AG10803 (cell line): Measurements from ENCODE around the gene ST6GALNAC6.

ENCODE experiments used
- DNase-seq: peaks from one replicate; pipeline ENCODE4 v3.0.0; 2010; ENCODE audit warnings: low read depth
- H3K4me3 ChIP-seq: 2 replicates; pipeline ENCODE4 v1.5.1; 2011; ENCODE audit warnings: mild to moderate bottlenecking, low read length, control low read depth
- CTCF ChIP-seq: conservative IDR thresholded peaks from 2 replicates; pipeline ENCODE4 v1.5.1; 2011; ENCODE audit warnings: mild to moderate bottlenecking, low read length, control low read depth, inconsistent platforms

The ST6GALNAC6 gene

GRCh38 chr9:127915325-127915752 lies 15.9 kb upstream of the ST6GALNAC6 start:
- no peak for TF ChIP-seq CTCF
- no peak overlapping the region; the same call in 1 of the 2 replicates for H3K4me3 ChIP-seq
- DNase-seq: no peak

DNA sequence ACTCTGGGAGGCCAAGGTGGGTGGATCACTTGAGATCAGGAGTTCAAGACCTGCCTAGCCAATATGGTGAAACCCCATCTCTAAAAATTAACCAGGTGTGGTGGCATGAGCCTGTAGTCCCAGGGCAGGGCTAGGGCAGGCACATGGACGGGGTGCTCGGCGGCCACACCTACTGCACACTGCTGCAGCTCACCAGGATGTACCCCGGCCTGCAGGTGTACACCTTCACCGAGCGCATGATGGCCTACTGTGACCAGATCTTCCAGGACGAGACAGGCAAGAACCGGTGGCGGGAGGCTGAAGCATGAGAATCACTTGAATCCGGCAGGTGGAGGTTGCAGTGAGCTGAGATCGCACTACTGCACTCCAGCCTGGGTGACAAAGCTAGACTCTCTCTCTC lies 14.3 kb upstream of the ST6GALNAC6 start:
- no peak for TF ChIP-seq CTCF
- H3K4me3 ChIP-seq: no peak overlapping the region
- DNase-seq: no peak

DNA sequence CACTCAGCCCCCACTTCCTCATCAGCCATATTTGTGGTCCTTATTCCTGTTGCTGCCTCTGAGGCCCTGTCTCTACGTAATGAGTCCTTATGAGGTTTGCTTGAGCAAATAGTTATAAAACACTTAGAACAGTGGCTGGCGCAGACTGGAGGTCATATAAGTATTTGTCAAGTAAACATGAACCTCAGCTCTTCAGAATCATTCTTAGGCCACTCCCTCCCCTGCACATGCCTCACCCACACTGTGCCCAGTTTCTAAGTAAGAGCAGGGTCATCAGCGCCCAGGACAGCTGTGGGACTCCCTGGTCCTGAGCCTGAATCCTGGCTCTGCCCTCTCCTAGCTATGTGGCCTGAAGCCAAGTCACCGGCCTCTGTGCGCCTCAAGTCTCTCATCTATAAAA lies 13.5 kb upstream of the ST6GALNAC6 start:
- TF ChIP-seq CTCF: no peak
- DNase-seq: no peak
- no peak overlapping the region for H3K4me3 ChIP-seq

DNA sequence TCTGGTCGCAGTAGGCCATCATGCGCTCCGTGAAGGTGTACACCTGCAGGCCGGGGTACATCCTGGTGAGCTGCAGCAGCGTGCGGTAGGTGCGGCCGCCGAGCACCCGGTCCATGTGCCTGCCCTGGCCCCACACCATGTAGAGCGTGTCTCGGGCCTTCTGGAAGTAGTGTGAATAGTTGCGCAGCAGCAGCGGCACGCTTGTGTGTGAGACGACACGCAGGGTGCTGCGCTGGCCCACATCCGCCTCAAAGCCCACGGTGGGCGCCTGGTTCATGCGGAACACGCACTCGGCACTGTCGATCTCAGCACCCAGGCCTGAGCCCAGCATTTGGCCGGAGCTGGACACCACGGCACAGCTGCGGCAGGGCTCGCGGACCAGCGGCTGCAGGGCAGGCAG lies 12.9 kb upstream of the ST6GALNAC6 start:
- no peak for TF ChIP-seq CTCF
- no peak for DNase-seq
- H3K4me3 ChIP-seq: no peak overlapping the region

DNA sequence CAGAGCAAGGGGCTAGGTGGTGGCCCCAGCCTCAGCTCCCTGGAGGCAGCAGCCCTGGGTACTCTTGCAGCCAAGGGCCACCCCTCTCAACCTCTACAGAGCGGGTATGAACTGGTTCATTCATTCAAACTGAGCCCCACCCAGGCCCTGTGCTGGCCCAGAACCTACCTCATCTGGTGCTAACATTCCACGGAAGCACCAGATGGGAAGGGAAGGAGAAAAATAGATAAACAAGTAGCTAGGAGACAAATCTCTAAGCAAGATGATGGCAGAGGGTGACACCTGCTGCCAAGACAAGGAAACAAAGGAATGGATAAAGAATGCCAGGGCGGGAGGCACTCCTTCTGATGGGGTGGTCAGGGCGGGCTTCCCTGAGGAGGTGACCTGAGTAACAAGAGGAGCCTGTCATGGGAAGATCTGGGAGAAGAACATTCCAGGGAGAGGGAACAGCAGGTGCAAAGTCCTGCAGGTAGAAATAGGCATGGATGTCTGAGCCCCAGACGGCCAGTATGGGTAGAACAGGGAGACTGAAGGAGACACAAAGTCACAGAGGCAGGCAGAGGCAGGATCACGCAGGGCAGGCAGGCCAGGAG lies 11.3 kb upstream of the ST6GALNAC6 start:
- peak; percentile 83 for DNase-seq
- peak; percentile 50 for TF ChIP-seq CTCF
- no peak overlapping the region for H3K4me3 ChIP-seq

GRCh38 chr9:127909839-127910273 lies 10.5 kb upstream of the ST6GALNAC6 start:
- TF ChIP-seq CTCF: no peak
- no peak for DNase-seq
- H3K4me3 ChIP-seq: no peak overlapping the region

- no peak for TF ChIP-seq CTCF
- H3K4me3 ChIP-seq: no peak overlapping the region
- no peak for DNase-seq
Measured at GRCh38 chr9:127908660-127908926, 9.2 kb upstream of the ST6GALNAC6 start.
